SHP77 treated with DMSO at 0.1 percent for 48 hours (cell line): ENCODE data around the gene CDC42.

Source experiments
- DNase-seq: peaks from one replicate; lab custom pipeline; 2025; lab: John Stamatoyannopoulos, UW

Gene CDC42

DNA sequence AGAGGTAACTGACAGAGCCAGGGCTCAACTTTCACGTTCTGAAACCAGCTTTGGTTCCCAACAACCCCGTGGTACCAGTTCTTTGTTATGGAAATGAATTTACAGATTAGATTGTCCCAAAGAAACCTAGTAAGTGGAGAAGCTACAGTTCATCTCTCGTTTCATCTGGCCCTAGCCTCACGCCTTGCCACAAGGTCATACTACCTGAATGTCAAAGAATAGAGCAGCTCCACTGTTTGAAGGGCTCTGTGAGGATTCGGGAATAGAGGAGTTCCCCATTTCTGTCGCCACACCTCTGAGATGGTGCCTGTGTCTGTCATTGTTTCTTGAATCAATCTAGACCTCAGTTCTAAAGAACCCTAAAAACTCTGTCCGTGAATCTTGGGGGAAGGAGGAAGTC, 15.0 kb upstream of the CDC42 start:
- DNase-seq = no peak

DNA sequence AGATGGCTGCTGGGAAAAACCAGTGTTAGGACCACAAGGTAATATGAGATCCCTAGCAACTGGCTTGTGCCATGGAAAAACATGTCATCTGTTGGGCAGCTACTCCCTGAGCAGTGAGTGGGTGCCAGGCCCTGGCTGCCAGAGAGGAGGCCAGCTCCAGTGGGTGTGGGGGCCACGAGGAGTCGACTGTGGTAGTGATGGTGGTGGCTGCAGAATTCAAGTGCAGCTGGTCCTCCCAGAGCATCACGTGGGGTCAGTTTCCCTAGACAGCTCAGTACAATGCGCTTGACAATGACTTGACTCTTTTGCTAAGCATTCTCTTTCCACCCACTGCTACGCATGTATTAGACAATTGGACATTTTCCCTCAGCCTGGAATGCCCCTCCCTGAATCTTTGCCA, 14.5 kb upstream of the CDC42 start:
- DNase-seq = no peak

DNA sequence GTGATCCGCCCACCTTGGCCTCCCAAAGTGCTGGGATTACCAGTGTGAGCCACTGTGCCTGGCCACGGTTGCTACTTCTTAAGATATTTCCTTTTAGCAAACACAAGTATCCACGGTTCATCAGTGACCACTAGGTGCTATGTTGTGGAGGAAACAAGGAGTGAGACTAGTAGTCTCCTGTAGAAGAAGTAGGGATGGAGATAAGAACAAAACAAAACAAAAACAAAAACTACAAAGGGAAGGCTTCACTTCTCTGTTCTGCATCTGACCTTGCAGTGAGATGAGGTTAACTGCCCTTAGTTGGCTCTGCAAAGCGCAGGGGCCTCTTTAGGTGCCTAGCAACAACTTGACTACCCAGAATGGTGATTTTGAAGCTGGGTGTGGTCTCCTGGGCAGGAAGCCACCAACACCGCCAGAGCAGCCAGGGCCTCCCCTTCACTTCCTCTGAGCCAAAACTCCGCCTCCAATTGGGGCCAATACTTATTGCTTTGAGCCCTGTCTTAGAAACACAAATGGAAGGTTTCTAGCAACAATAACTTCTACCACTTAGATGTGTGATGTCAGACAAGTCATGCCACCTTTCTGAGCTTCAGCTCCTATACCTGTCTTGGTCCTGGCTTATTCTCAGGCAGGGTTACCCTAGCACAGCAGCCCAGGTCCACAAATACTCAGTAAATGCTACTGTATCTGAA, 12.8 kb upstream of the CDC42 start:
- DNase-seq = no peak

DNA sequence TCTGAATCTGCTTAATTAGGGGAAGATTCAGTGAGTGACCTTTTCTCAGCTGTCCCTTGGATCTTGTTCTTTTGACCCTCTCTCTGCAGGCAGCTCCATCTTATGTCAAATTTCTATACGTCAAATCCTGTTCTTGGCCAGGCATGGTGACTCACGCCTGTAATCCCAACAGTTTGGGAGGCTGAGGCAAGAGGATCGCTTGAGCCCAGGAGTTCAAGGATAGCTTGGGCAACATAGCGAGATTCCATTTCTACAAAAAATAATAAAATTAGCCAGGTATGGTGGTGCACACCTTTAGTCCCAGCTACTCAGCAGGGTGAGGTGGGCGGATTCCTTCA, 12.3 kb upstream of the CDC42 start:
- DNase-seq = no peak

DNA sequence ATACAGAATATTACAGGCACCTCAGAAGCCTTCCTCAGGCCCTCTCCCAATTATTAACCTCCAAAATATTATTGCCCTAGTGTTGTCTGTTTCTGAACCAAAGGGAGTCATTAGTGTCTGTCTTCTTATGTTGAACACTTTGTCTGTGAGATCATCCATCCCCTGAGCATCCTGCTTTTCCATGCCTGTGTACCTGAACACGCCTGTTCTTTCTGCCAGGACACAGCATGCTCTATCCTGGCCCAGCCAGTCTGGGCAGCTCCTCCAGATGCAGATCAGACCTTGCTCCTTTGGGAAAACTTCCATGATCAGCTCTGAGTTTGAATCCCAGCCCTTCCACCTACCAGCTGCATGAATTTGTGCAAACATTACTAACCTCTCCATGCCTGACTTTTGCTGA, 11.0 kb upstream of the CDC42 start:
- no peak for DNase-seq

DNA sequence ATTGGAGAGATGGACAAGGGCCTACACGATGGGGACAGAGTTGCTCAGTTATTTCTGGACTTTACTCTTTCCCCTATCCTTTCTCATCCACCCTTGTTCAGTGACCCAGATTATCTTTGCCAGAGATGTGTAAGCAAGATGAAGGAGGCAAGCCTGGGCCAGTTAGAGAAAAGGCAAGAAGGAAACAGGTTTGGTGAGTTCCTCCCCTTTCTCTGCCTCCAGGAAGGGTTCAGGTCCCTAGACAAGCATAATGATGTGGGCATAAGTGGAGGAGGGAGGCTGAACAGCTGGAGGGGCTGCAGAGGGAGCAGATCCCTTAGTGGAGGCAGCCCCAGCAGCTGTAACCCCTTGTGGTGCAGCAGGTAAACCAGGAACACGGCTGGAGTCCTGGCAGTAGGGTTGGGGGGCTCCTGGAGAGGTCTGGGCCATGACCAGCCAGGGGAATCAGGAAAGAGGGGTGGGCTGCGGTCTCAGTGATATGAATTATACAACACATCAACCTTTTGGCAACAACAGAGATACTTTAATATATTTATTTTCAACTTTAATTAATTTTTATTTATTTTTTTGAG, 9.2 kb upstream of the CDC42 start:
- DNase-seq = no peak

GRCh38 chr1:22044690-22045420, 7.7 kb upstream of the CDC42 start:
- no peak for DNase-seq

GRCh38 chr1:22045604-22046228, 6.8 kb upstream of the CDC42 start:
- DNase-seq = no peak

- no peak for DNase-seq
Observed at GRCh38 chr1:22048351-22049192, 3.9 kb upstream of the CDC42 start.

- no peak for DNase-seq
Observed at GRCh38 chr1:22050330-22050729, 2.2 kb upstream of the CDC42 start.

DNA sequence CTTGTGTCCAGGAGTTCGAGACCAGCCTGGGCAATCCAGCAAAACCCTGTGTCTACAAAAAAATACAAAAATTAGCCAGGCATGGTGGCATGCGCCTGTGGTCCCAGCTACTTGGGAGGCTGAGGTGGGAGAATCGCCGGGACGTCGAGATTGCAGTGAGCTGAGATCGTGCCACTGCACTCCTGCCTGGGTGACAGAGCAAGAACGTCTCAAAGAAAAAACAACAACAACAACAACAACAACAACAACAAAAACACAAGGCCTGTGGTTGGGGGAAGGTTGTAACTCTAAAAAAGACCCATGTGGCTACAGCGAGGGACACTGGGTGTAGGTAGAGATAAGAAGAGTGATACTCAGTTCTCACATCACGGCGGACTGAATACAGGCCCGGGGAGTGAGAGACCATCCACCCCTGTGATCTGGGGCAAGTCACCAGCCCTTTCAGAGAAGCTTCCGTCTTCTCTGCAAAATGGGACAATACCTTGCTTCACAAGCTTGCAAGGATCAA, 848 bp upstream of the CDC42 start:
- no peak for DNase-seq

- DNase-seq = no peak
Observed at GRCh38 chr1:22053017-22053860, 730 bp downstream of the CDC42 start.

GRCh38 chr1:22053861-22054770, 1.6 kb downstream of the CDC42 start:
- DNase-seq = no peak

- no peak for DNase-seq
Observed at GRCh38 chr1:22055463-22055862, 3.0 kb downstream of the CDC42 start.

DNA sequence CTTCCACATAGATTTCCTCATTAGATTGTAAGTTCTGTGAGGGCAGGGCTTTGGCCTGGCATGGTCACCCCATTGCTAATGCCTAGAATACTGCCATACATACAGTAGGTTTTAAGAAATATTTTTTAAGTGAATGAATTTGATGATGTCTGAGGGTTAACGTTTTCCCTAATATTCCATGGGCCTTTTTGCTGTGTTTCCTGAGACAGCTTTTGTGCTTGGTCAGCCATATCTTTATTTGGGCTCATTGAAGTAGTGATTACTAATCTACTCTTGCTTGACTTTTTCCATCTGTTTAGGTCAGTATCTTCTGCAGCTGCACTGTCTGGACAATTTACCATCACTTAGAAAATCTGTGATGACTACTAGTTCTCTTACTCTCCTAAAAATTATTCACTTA, 3.5 kb downstream of the CDC42 start:
- DNase-seq = no peak

DNA sequence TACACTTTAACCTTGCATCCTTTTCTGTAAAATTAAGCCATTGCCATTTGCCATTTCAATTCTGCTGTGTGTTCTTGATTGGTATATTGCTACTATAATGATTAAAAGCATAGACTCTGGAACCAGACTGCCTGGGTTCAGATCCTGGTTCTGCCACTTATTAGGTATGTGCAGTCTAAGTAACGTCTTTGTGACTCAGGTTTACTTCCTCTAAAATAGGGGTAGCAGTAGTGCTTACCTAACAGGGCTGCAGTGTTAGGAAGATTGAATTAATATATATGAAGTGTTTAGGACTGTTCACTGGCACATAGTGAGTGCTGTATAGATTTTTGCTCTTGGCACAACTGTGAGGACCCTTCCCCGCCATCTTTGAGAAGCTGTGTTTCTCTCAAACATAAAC, 4.4 kb downstream of the CDC42 start:
- DNase-seq = no peak

DNA sequence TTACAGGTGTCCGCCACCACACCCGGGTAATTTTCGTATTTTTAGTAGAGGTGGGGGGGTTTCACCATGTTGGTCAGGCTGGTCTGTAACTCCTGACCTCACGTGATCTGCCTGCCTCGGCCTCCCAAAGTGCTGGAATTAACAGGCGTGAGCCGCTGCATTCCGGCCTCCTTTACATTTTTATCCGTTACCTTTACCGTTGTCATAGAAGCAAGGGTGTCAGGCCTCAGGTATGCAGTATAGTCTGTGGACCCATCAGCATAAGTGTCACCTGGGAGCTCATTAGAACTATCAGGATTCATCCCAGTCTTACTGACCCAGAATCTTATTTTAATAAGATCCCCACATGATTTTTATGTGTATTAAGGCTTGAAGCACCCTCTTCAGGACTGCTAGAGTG, 5.4 kb downstream of the CDC42 start:
- DNase-seq = no peak

- DNase-seq = no peak
Observed at GRCh38 chr1:22064751-22065402, 12.4 kb downstream of the CDC42 start.

- DNase-seq = no peak
Observed at GRCh38 chr1:22071511-22071910, 19.0 kb downstream of the CDC42 start.

DNA sequence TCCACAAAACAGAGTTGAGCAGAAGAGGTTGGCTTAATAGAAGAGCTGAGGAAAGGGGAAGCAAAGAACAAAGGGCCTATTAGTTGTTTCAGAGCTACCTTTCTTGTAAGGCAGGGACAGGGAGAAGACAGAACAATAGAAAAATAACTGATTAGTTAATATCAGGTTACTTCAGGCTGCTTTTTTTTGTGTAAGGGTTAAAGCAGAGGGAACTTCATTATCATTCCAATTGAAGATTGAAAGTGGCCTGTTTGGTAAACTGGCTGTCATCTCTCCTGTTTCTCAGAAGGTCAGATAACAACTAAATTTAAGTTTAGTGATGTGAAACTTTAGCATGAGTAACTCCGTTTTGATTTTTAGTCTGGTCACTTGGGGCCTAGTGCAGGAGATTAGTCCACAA, 22.3 kb downstream of the CDC42 start:
- DNase-seq = no peak
